SK-N-SH treated with all-trans-retinoic acid at 6 μM for 48 hours (cell line): ENCODE results near the gene SLC13A3.

Experiments
- ATAC-seq: fragments of 200-7000 bp; cut with Tn5 transposase; 3 replicates; pipeline ENCODE4 v1.9.1; 2020; ENCODE audit warnings: mild to moderate bottlenecking, moderate library complexity
- ARNTL ChIP-seq: fragments of 450-650 bp; formaldehyde crosslinking; IDR thresholded peaks from 2 replicates; pipeline ENCODE4 v1.5.0; 2020; ENCODE audit warnings: low read depth, mild to moderate bottlenecking, moderate library complexity, borderline replicate concordance
- BACH2 ChIP-seq: fragments of 250-450 bp; sonication (Bioruptor Pico); IDR thresholded peaks from 2 replicates; pipeline ENCODE4 v1.9.0; 2021; ENCODE audit warnings: mild to moderate bottlenecking, borderline replicate concordance
- CSDC2 ChIP-seq: fragments of 250-450 bp; sonication (Bioruptor Pico); IDR thresholded peaks from 2 replicates; pipeline ENCODE4 v1.5.0; 2020; ENCODE audit warnings: mild to moderate bottlenecking, moderate library complexity
- ESRRG ChIP-seq: fragments of 250-450 bp; sonication (Bioruptor Pico); IDR thresholded peaks from 2 replicates; pipeline ENCODE4 v1.6.1; 2021; ENCODE audit warnings: mild to moderate bottlenecking
- GLIS3 ChIP-seq: fragments of 250-450 bp; sonication (Bioruptor Pico); IDR thresholded peaks from 2 replicates; pipeline ENCODE4 v1.5.0; 2020; ENCODE audit warnings: mild to moderate bottlenecking, moderate library complexity
- ISL1 ChIP-seq: fragments of 250-450 bp; sonication (Bioruptor Pico); IDR thresholded peaks from 2 replicates; pipeline ENCODE4 v2.1.2; 2022; ENCODE audit warnings: mild to moderate bottlenecking, moderate library complexity
- OSR1 ChIP-seq: fragments of 250-450 bp; sonication (Bioruptor Pico); IDR thresholded peaks from 2 replicates; pipeline ENCODE4 v1.8.0; 2022; ENCODE audit warnings: moderate library complexity, mild to moderate bottlenecking, inconsistent platforms
- PPARA ChIP-seq: fragments of 250-450 bp; sonication (Bioruptor Pico); IDR thresholded peaks from 2 replicates; pipeline ENCODE4 v1.5.0; 2020; ENCODE audit warnings: mild to moderate bottlenecking, borderline replicate concordance
- RARB ChIP-seq: fragments of 250-450 bp; sonication (Bioruptor Pico); IDR thresholded peaks from 2 replicates; pipeline ENCODE4 v1.8.0; 2021; ENCODE audit warnings: mild to moderate bottlenecking, moderate library complexity
- SNAI2 ChIP-seq: fragments of 250-450 bp; sonication (Bioruptor Pico); IDR thresholded peaks from 2 replicates; pipeline ENCODE4 v1.5.0; 2020; ENCODE audit warnings: mild to moderate bottlenecking, moderate library complexity
- ZC3H10 ChIP-seq: fragments of 250-450 bp; sonication (Bioruptor Pico); IDR thresholded peaks from 2 replicates; pipeline ENCODE4 v1.5.1; 2021; ENCODE audit warnings: mild to moderate bottlenecking, moderate library complexity
- ZFP3 ChIP-seq: fragments of 250-450 bp; sonication (Bioruptor Pico); IDR thresholded peaks from 2 replicates; pipeline ENCODE4 v1.5.0; 2020; ENCODE audit warnings: mild to moderate bottlenecking, moderate library complexity
- ZFP30 ChIP-seq: fragments of 450-650 bp; formaldehyde crosslinking; IDR thresholded peaks from 2 replicates; pipeline ENCODE4 v1.5.0; 2022; ENCODE audit warnings: mild to moderate bottlenecking, moderate library complexity
- ZNF565 ChIP-seq: fragments of 450-650 bp; formaldehyde crosslinking; conservative IDR thresholded peaks from 2 replicates; pipeline ENCODE4 v1.5.0; 2020; ENCODE audit warnings: low read depth, mild to moderate bottlenecking, moderate library complexity
- ZNF70 ChIP-seq: fragments of 450-650 bp; formaldehyde crosslinking; IDR thresholded peaks from 2 replicates; pipeline ENCODE4 v1.5.0; 2020; ENCODE audit warnings: mild to moderate bottlenecking, moderate library complexity
- ZNF8 ChIP-seq: fragments of 450-650 bp; formaldehyde crosslinking; IDR thresholded peaks from 2 replicates; pipeline ENCODE4 v1.5.0; 2020; ENCODE audit warnings: mild to moderate bottlenecking, moderate library complexity
- TF ChIP-seq, protein P1 (sequence below): fragments of 250-450 bp; sonication (Bioruptor Pico); IDR thresholded peaks from 2 replicates; pipeline ENCODE4 v1.5.1; 2020; ENCODE audit warnings: low read depth, mild to moderate bottlenecking, moderate library complexity
- TF ChIP-seq, protein P2 (sequence below): fragments of 250-450 bp; sonication (Bioruptor Pico); IDR thresholded peaks from 2 replicates; pipeline ENCODE4 v1.5.0; 2020; ENCODE audit warnings: mild to moderate bottlenecking, moderate library complexity
- TF ChIP-seq, protein P3 (sequence below): fragments of 250-450 bp; sonication (Bioruptor Pico); IDR thresholded peaks from 2 replicates; pipeline ENCODE4 v1.8.0; 2021; ENCODE audit warnings: low read depth, mild to moderate bottlenecking, moderate library complexity, borderline replicate concordance
- TF ChIP-seq, protein P4 (sequence below): fragments of 250-450 bp; sonication (Bioruptor Pico); IDR thresholded peaks from 2 replicates; pipeline ENCODE4 v1.8.0; 2020; ENCODE audit warnings: mild to moderate bottlenecking, moderate library complexity, borderline replicate concordance
- TF ChIP-seq, protein P5 (sequence below): fragments of 250-450 bp; sonication (Bioruptor Pico); IDR thresholded peaks from 2 replicates; pipeline ENCODE4 v1.5.1; 2021; ENCODE audit warnings: mild to moderate bottlenecking, moderate library complexity

SLC13A3 gene

DNA sequence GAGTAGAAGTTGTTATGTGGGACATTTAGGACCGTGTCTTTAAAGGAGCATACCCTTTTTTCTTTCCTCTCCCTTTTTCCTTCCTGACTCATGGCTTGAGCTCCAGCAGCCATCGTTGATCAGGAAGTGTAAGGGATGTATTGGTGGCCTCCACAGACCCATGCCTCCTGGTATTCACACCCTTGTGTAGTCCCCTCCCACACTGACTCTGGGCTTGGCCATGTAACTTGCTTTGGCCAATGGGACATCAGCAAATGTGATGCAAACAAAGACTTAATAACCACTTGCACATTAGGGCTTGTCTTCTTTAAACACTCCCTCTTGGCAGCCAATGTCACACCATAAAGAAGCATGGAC, 18.9 kb upstream of the SLC13A3 start:
- ATAC-seq, result no peak
- no peak for TF ChIP-seq RARB (CRISPR knock-in tag)
- TF ChIP-seq ISL1 (CRISPR knock-in tag), result no peak
- TF ChIP-seq, protein P1, sequence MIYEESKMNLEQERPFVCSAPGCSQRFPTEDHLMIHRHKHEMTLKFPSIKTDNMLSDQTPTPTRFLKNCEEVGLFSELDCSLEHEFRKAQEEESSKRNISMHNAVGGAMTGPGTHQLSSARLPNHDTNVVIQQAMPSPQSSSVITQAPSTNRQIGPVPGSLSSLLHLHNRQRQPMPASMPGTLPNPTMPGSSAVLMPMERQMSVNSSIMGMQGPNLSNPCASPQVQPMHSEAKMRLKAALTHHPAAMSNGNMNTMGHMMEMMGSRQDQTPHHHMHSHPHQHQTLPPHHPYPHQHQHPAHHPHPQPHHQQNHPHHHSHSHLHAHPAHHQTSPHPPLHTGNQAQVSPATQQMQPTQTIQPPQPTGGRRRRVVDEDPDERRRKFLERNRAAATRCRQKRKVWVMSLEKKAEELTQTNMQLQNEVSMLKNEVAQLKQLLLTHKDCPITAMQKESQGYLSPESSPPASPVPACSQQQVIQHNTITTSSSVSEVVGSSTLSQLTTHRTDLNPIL, result no peak
- no peak for TF ChIP-seq GLIS3
- TF ChIP-seq, protein P2, sequence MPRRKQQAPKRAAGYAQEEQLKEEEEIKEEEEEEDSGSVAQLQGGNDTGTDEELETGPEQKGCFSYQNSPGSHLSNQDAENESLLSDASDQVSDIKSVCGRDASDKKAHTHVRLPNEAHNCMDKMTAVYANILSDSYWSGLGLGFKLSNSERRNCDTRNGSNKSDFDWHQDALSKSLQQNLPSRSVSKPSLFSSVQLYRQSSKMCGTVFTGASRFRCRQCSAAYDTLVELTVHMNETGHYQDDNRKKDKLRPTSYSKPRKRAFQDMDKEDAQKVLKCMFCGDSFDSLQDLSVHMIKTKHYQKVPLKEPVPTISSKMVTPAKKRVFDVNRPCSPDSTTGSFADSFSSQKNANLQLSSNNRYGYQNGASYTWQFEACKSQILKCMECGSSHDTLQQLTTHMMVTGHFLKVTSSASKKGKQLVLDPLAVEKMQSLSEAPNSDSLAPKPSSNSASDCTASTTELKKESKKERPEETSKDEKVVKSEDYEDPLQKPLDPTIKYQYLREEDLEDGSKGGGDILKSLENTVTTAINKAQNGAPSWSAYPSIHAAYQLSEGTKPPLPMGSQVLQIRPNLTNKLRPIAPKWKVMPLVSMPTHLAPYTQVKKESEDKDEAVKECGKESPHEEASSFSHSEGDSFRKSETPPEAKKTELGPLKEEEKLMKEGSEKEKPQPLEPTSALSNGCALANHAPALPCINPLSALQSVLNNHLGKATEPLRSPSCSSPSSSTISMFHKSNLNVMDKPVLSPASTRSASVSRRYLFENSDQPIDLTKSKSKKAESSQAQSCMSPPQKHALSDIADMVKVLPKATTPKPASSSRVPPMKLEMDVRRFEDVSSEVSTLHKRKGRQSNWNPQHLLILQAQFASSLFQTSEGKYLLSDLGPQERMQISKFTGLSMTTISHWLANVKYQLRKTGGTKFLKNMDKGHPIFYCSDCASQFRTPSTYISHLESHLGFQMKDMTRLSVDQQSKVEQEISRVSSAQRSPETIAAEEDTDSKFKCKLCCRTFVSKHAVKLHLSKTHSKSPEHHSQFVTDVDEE (CRISPR knock-in tag), result no peak
- no peak for TF ChIP-seq ZNF8 (CRISPR knock-in tag)

DNA sequence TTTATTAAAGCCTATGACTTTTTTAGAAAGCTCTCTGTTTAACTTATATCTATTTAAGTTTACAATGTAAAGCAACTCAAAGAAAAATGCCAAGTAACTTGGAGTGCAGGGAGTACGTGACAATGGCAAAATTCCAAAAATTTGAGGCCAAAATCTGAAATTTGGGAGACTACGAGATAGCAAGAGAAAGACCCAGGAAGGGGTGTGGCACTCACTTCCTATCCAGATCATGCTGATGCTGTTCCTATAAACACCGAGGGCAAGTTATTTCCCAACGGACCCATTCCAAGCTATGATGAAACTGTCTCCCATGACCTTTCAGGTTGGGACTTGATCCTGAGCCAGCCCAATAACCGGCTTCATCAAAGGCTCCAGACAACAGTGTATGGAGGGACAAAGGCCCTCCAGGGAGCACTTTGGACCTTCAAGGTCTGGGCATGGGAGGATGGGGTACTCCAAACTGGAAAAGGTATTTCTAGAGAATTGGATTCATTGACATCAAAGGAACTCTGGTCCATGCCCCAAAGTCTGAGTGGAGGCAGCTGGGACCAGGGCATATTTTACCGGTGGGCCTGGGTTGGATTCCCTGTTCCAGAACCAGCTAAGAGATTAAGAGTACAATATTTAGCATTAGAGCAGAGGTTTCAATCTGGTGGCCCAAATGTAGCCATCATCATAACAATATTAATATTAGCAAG, 15.7 kb upstream of the SLC13A3 start:
- TF ChIP-seq SNAI2 (no peak), GLIS3 (no peak), BACH2 (no peak), ESRRG (CRISPR knock-in tag) (no peak), ZNF565 (no peak), ZFP30 (no peak), ZNF70 (CRISPR knock-in tag) (no peak), CSDC2 (CRISPR knock-in tag) (no peak), PPARA (no peak), OSR1 (CRISPR knock-in tag) (no peak), ISL1 (CRISPR knock-in tag) (no peak)
- TF ChIP-seq, protein P3, sequence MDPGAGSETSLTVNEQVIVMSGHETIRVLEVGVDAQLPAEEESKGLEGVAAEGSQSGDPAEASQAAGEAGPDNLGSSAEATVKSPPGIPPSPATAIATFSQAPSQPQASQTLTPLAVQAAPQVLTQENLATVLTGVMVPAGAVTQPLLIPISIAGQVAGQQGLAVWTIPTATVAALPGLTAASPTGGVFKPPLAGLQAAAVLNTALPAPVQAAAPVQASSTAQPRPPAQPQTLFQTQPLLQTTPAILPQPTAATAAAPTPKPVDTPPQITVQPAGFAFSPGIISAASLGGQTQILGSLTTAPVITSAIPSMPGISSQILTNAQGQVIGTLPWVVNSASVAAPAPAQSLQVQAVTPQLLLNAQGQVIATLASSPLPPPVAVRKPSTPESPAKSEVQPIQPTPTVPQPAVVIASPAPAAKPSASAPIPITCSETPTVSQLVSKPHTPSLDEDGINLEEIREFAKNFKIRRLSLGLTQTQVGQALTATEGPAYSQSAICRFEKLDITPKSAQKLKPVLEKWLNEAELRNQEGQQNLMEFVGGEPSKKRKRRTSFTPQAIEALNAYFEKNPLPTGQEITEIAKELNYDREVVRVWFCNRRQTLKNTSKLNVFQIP (CRISPR knock-in tag), result no peak
- TF ChIP-seq, protein P4, sequence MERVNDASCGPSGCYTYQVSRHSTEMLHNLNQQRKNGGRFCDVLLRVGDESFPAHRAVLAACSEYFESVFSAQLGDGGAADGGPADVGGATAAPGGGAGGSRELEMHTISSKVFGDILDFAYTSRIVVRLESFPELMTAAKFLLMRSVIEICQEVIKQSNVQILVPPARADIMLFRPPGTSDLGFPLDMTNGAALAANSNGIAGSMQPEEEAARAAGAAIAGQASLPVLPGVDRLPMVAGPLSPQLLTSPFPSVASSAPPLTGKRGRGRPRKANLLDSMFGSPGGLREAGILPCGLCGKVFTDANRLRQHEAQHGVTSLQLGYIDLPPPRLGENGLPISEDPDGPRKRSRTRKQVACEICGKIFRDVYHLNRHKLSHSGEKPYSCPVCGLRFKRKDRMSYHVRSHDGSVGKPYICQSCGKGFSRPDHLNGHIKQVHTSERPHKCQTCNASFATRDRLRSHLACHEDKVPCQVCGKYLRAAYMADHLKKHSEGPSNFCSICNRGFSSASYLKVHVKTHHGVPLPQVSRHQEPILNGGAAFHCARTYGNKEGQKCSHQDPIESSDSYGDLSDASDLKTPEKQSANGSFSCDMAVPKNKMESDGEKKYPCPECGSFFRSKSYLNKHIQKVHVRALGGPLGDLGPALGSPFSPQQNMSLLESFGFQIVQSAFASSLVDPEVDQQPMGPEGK (CRISPR knock-in tag), result no peak
- TF ChIP-seq, protein P2 (CRISPR knock-in tag), result no peak
- TF ChIP-seq, all 23 proteins: peak for 0
- ATAC-seq, result no peak

DNA sequence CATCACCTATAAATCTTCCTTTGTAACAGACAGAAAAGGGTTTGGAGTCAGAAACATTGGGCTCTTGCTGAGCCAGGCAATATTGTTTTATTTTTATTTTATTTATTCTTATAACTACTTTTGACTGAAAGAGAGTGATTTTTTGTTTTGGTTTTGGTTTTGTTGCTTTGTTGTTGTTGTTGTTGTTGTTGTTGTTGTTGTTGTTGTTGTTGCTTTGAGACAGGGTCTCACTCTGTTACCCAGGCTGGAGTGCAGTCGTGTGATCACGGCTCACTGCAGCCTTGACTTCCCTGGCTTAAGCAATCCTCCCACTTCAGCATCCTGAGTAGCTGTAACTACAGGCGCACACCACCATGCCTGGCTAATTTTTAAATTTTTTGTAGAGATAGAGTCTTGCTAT, 15.0 kb upstream of the SLC13A3 start:
- ATAC-seq, result no peak
- no peak for TF ChIP-seq BACH2
- no peak for TF ChIP-seq ZNF70 (CRISPR knock-in tag)
- no peak for TF ChIP-seq SNAI2
- no peak for TF ChIP-seq ZC3H10 (CRISPR knock-in tag)
- no peak for TF ChIP-seq ARNTL (CRISPR knock-in tag)
- TF ChIP-seq, protein P5, sequence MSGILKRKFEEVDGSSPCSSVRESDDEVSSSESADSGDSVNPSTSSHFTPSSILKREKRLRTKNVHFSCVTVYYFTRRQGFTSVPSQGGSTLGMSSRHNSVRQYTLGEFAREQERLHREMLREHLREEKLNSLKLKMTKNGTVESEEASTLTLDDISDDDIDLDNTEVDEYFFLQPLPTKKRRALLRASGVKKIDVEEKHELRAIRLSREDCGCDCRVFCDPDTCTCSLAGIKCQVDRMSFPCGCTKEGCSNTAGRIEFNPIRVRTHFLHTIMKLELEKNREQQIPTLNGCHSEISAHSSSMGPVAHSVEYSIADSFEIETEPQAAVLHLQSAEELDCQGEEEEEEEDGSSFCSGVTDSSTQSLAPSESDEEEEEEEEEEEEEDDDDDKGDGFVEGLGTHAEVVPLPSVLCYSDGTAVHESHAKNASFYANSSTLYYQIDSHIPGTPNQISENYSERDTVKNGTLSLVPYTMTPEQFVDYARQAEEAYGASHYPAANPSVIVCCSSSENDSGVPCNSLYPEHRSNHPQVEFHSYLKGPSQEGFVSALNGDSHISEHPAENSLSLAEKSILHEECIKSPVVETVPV (CRISPR knock-in tag), result no peak
- TF ChIP-seq ZNF8 (CRISPR knock-in tag), result no peak
- no peak for TF ChIP-seq PPARA
- TF ChIP-seq, protein P2 (CRISPR knock-in tag), result no peak
- TF ChIP-seq CSDC2 (CRISPR knock-in tag), result no peak
- no peak for TF ChIP-seq ZFP3
